ENCODE measurements around the gene ARSD.

Gene ARSD

DNA sequence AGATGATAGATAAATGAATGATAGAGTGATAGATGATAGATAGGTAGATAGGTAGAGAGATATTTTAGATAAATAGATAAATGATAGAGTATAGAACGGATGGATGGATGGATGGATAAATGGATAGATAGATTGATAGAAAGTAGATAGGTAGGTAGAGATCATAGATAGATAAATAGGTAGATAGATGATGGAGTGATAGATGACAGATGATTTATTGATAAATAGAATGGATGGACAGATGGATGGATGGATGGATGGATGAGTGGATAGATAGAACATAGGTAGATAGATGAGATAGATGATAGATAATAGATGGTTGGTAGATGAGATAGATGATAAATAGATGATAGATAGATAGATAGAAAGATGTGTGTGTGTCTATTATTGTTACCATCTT, 49.5 kb downstream of the ARSD start:
- H3K4me1 ChIP-seq (ENCODE audit: insufficient read depth, low read length), result no peaks in the 10 kb centered on the region
- H3K9me3 ChIP-seq (ENCODE audit: insufficient read depth, low read length, severe bottlenecking), result no peaks in the 10 kb centered on the region
- H3K4me3 ChIP-seq (ENCODE audit: low read depth in 1 of 2, low read length in 2 of 2), result no peak overlapping the region
- H3K36me3 ChIP-seq (ENCODE audit: insufficient read depth, low read length), result no peaks in the 10 kb centered on the region
- no peak overlapping the region for H2AFZ ChIP-seq (ENCODE audit: low read depth, low read length)
- no peaks in the 10 kb centered on the region for H4K20me1 ChIP-seq (ENCODE audit: insufficient read depth, low read length)
- no peaks in the 10 kb centered on the region for H3K79me2 ChIP-seq (ENCODE audit: insufficient read depth, low read length)
- H3K27ac ChIP-seq (ENCODE audit: low read length), result no peak overlapping the region
- TF ChIP-seq EZH2 (IDR thresholded peaks at IDR 0.05; ENCODE audit: borderline replicate concordance, low read depth, low read length, severe bottlenecking), result no peak
- TF ChIP-seq, protein P1, sequence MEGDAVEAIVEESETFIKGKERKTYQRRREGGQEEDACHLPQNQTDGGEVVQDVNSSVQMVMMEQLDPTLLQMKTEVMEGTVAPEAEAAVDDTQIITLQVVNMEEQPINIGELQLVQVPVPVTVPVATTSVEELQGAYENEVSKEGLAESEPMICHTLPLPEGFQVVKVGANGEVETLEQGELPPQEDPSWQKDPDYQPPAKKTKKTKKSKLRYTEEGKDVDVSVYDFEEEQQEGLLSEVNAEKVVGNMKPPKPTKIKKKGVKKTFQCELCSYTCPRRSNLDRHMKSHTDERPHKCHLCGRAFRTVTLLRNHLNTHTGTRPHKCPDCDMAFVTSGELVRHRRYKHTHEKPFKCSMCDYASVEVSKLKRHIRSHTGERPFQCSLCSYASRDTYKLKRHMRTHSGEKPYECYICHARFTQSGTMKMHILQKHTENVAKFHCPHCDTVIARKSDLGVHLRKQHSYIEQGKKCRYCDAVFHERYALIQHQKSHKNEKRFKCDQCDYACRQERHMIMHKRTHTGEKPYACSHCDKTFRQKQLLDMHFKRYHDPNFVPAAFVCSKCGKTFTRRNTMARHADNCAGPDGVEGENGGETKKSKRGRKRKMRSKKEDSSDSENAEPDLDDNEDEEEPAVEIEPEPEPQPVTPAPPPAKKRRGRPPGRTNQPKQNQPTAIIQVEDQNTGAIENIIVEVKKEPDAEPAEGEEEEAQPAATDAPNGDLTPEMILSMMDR (IDR thresholded peaks at IDR 0.05; ENCODE audit: borderline replicate concordance, extremely low read depth, low read length, poor library complexity, severe bottlenecking), result no peak
- ATAC-seq (ENCODE audit: insufficient read depth, low read depth) (no peak), DNase-seq (no peak)
- H3K27me3 ChIP-seq (ENCODE audit: insufficient read depth, low read length, poor library complexity), result no peaks in the 10 kb centered on the region
- no peak overlapping the region for H3K4me2 ChIP-seq (ENCODE audit: insufficient read depth, low read length)
- H3K9ac ChIP-seq (ENCODE audit: low read depth, low read length), result no peak overlapping the region

DNA sequence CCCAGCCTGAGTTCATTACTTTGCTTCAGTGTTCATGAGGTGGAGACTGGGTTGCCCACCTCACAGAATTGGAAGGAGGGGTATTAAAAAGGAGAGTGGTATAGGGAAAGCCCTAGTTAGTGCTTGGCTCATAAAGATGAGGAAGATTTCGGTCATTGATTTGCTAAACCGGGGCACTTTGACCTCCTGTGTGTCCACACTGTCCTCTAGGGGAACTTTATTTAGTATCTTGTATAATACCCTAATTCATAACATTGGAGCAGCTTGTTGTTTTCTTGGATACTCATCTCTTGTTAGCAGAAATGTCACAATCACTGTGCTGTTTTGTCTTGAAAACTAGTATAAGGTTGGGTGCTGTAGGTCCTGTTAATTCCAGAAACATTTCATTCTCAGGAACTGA, 50.6 kb downstream of the ARSD start:
- ATAC-seq (ENCODE audit: insufficient read depth, low read depth), result no peak
- TF ChIP-seq EZH2 (IDR thresholded peaks at IDR 0.05; ENCODE audit: borderline replicate concordance, low read depth, low read length, severe bottlenecking), result no peak
- TF ChIP-seq, protein P1 (IDR thresholded peaks at IDR 0.05; ENCODE audit: borderline replicate concordance, extremely low read depth, low read length, poor library complexity, severe bottlenecking), result no peak
- Histone ChIP-seq H3K79me2 (ENCODE audit: insufficient read depth, low read length) (no peaks in the 10 kb centered on the region), H3K4me3 (ENCODE audit: low read depth in 1 of 2, low read length in 2 of 2) (no peak overlapping the region), H3K36me3 (ENCODE audit: insufficient read depth, low read length) (no peaks in the 10 kb centered on the region), H4K20me1 (ENCODE audit: insufficient read depth, low read length) (no peaks in the 10 kb centered on the region), H2AFZ (ENCODE audit: low read depth, low read length) (no peak overlapping the region), H3K9ac (ENCODE audit: low read depth, low read length) (no peak overlapping the region), H3K4me2 (ENCODE audit: insufficient read depth, low read length) (no peak overlapping the region), H3K27ac (ENCODE audit: low read length) (no peak overlapping the region), H3K9me3 (ENCODE audit: insufficient read depth, low read length, severe bottlenecking) (no peaks in the 10 kb centered on the region), H3K27me3 (ENCODE audit: insufficient read depth, low read length, poor library complexity) (no peaks in the 10 kb centered on the region), H3K4me1 (ENCODE audit: insufficient read depth, low read length) (no peaks in the 10 kb centered on the region)
- DNase-seq, result no peak

- ATAC-seq (ENCODE audit: insufficient read depth, low read depth), result no peak
- Histone ChIP-seq H3K4me2 (ENCODE audit: insufficient read depth, low read length) (no peak overlapping the region), H3K27me3 (ENCODE audit: insufficient read depth, low read length, poor library complexity) (no peaks in the 10 kb centered on the region), H3K36me3 (ENCODE audit: insufficient read depth, low read length) (no peaks in the 10 kb centered on the region), H3K9ac (ENCODE audit: low read depth, low read length) (no peak overlapping the region), H2AFZ (ENCODE audit: low read depth, low read length) (no peak overlapping the region), H3K4me1 (ENCODE audit: insufficient read depth, low read length) (no peaks in the 10 kb centered on the region), H3K9me3 (ENCODE audit: insufficient read depth, low read length, severe bottlenecking) (no peaks in the 10 kb centered on the region), H3K4me3 (ENCODE audit: low read depth in 1 of 2, low read length in 2 of 2) (no peak overlapping the region), H3K27ac (ENCODE audit: low read length) (no peak overlapping the region), H4K20me1 (ENCODE audit: insufficient read depth, low read length) (no peaks in the 10 kb centered on the region), H3K79me2 (ENCODE audit: insufficient read depth, low read length) (no peaks in the 10 kb centered on the region)
- no peak for DNase-seq
- no peak for TF ChIP-seq EZH2 (IDR thresholded peaks at IDR 0.05; ENCODE audit: borderline replicate concordance, low read depth, low read length, severe bottlenecking)
- TF ChIP-seq, protein P1 (IDR thresholded peaks at IDR 0.05; ENCODE audit: borderline replicate concordance, extremely low read depth, low read length, poor library complexity, severe bottlenecking), result peak; percentile 44
Observed at GRCh38 chrX:2875798-2876399, 53.2 kb downstream of the ARSD start.

- Histone ChIP-seq H3K27ac (ENCODE audit: low read length) (no peak overlapping the region), H3K36me3 (ENCODE audit: insufficient read depth, low read length) (no peaks in the 10 kb centered on the region), H3K4me3 (ENCODE audit: low read depth in 1 of 2, low read length in 2 of 2) (no peak overlapping the region), H3K4me1 (ENCODE audit: insufficient read depth, low read length) (no peaks in the 10 kb centered on the region), H4K20me1 (ENCODE audit: insufficient read depth, low read length) (no peaks in the 10 kb centered on the region), H3K9ac (ENCODE audit: low read depth, low read length) (no peak overlapping the region), H3K27me3 (ENCODE audit: insufficient read depth, low read length, poor library complexity) (no peaks in the 10 kb centered on the region), H2AFZ (ENCODE audit: low read depth, low read length) (no peak overlapping the region), H3K79me2 (ENCODE audit: insufficient read depth, low read length) (no peaks in the 10 kb centered on the region), H3K9me3 (ENCODE audit: insufficient read depth, low read length, severe bottlenecking) (no peaks in the 10 kb centered on the region), H3K4me2 (ENCODE audit: insufficient read depth, low read length) (no peak overlapping the region)
- TF ChIP-seq, protein P1 (IDR thresholded peaks at IDR 0.05; ENCODE audit: borderline replicate concordance, extremely low read depth, low read length, poor library complexity, severe bottlenecking), result no peak
- TF ChIP-seq EZH2 (IDR thresholded peaks at IDR 0.05; ENCODE audit: borderline replicate concordance, low read depth, low read length, severe bottlenecking), result no peak
- ATAC-seq (ENCODE audit: insufficient read depth, low read depth) (no peak), DNase-seq (no peak)
Observed at GRCh38 chrX:2875136-2875481, 54.0 kb downstream of the ARSD start.

Data from DND-41 (cell line).